Testis (tissue), 3 donors: ENCODE measurements around the gene TMEM225B. TPM values are rescaled to one million over a fixed set of nuclear protein-coding genes. Genes with fewer than 3 reads are reported as not detected.

Experiments used
- DNase-seq: peaks from one replicate; pipeline ENCODE4 v3.0.0-alpha.2; 2019
- H3K27ac ChIP-seq, 2 donors: fragments of 200-600 bp; sonication (generic); one replicate each; pipeline ENCODE4 v1.5.1; 2019
- H3K27me3 ChIP-seq: fragments of 200-600 bp; sonication (generic); one replicate; pipeline ENCODE4 v1.5.1; 2019
- H3K36me3 ChIP-seq: fragments of 200-600 bp; sonication (generic); one replicate; pipeline ENCODE4 v1.5.1; 2017; ENCODE audit warnings: low read depth; ENCODE audit errors: missing control alignments
- H3K4me1 ChIP-seq: fragments of 200-600 bp; sonication (generic); one replicate; pipeline ENCODE4 v1.5.1; 2019
- H3K4me3 ChIP-seq, 2 donors: fragments of 200-600 bp; sonication (generic); one replicate each; pipeline ENCODE4 v1.5.1; 2017 to 2019
- H3K9me3 ChIP-seq: fragments of 200-600 bp; sonication (generic); one replicate; pipeline ENCODE4 v1.5.1; 2017
- POLR2A ChIP-seq: fragments of 450-650 bp; IDR thresholded peaks from one replicate; pipeline ENCODE4 v1.6.1; 2017; ENCODE audit warnings: antibody characterized with exemption, mild to moderate bottlenecking, moderate library complexity
- WGBS, 2 donors: methylation state at CpG; one replicate each; pipeline ENCODE4 v1.1.5; 2018; 5-methylcytosine and 5-hydroxymethylcytosine counted together
- intact Hi-C: fragments of 100-400 bp; cut with DNase I; formaldehyde crosslinking; loops from one replicate; pipeline ENCODE4 v1.15.1; 2023; ENCODE audit warnings: low total_unique reads
- polyA plus RNA-seq: library from polyadenylated mRNA; stranded (reverse); fragments of 350-450 nt; fragmentation: Illumina TruSeq; extraction: RNeasy Lipid Tissue Mini Kit (QIAGEN cat#74804); gene quantifications from one replicate; pipeline ENCODE4 v1.2.3, GENCODE V29; 2014; ENCODE audit warnings: low read depth, low replicate concordance; ENCODE audit not compliant: insufficient read depth
- total RNA-seq, 2 donors: library from RNA; depleted of rRNA; stranded (reverse); fragments of >200 nt; gene quantifications; one replicate each; pipeline ENCODE4 v1.2.3, GENCODE V29; 2016
- TF ChIP-seq, protein P1 (sequence below), 3 experiments: fragments of 450-650 bp in 2 of 3; fragments of 200-600 bp in 1 of 3; sonication (generic) in 1 of 3; IDR thresholded peaks; one replicate each; pipeline ENCODE4 v1.5.1; 2016 to 2019; ENCODE audit warnings: antibody characterized with exemption in 3 of 3, mild to moderate bottlenecking in 2 of 3, moderate library complexity in 1 of 3

Gene TMEM225B
- total and polyA plus RNA-seq, 3 donors from 2014 or later, result 57.0 to 406 (median 62.1) TPM

DNA sequence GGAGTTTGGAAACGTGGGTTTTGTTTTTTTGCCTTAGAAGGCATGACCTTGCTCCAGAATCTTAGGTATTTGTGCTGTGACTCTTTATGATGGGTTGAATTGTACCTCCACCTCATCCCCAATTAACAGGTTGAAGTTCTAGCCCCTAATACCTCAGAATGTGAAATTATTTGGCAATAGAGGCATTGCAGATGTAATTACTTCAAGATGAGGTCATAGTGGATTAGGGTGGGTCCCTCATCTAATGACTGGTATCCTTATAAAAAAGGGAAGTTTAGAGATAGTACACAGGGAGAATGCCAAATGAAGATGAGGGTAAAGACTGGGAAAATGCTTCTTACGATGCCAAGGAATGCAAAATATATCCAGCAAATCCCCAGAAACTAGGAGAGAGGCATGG is 43.1 kb upstream of the TMEM225B start:
- no peaks in the 10 kb centered on the region for H3K27me3 ChIP-seq
- no peak for DNase-seq
- no peaks in the 10 kb centered on the region for H3K9me3 ChIP-seq
- no peak overlapping the region for H3K27ac ChIP-seq
- WGBS, 2 donors, result 69 to 73% methylated on average over 2 of the region's 2 CpGs
- TF ChIP-seq, protein P1, sequence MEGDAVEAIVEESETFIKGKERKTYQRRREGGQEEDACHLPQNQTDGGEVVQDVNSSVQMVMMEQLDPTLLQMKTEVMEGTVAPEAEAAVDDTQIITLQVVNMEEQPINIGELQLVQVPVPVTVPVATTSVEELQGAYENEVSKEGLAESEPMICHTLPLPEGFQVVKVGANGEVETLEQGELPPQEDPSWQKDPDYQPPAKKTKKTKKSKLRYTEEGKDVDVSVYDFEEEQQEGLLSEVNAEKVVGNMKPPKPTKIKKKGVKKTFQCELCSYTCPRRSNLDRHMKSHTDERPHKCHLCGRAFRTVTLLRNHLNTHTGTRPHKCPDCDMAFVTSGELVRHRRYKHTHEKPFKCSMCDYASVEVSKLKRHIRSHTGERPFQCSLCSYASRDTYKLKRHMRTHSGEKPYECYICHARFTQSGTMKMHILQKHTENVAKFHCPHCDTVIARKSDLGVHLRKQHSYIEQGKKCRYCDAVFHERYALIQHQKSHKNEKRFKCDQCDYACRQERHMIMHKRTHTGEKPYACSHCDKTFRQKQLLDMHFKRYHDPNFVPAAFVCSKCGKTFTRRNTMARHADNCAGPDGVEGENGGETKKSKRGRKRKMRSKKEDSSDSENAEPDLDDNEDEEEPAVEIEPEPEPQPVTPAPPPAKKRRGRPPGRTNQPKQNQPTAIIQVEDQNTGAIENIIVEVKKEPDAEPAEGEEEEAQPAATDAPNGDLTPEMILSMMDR (IDR thresholded peaks at IDR 0.05), result no peak
- TF ChIP-seq POLR2A, result no peak
- no peak overlapping the region for H3K4me3 ChIP-seq
- H3K36me3 ChIP-seq, result no peaks in the 10 kb centered on the region
- intact Hi-C loops, result loop anchor here (10.0 kb wide), 1 partner anchor 50 kb away; the partner anchor contains the start of genes ZKSCAN5 and ZNF394
- peaks cover 22% of the 10 kb centered on the region for H3K4me1 ChIP-seq

DNA sequence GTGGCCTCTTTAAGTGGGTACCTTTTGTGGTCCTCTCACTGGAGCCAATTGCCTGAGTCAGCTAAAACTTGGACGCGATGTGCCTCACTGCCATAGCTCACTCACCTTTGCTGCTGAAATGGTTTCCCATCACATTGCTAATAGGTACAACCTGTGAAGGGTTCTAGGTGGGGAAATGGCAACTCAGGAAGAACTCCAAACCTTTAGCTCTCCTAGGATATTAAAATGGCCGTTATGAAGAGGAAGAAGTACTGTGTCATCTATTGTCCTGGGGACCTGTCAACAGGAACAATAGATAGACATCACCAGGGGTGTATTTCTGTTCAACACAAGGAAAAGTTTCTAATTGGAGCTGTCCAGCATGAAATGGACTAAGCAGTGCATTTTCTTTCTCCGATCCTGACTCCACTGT is 40.9 kb upstream of the TMEM225B start:
- TF ChIP-seq, protein P1 (IDR thresholded peaks at IDR 0.05), result no peak
- no peak for TF ChIP-seq POLR2A
- WGBS, 2 donors, result 56 to 66% methylated on average over 4 of the region's 4 CpGs
- no peaks in the 10 kb centered on the region for H3K27me3 ChIP-seq
- peak overlapping the region in 1 of 2 donors; percentile 96 for H3K27ac ChIP-seq
- no peaks in the 10 kb centered on the region for H3K9me3 ChIP-seq
- peaks cover 16% of the 10 kb centered on the region for H3K4me1 ChIP-seq
- intact Hi-C loops, result loop anchor here (10.0 kb wide), 1 partner anchor 52 kb away; the partner anchor contains the start of genes ZKSCAN5 and ZNF394
- no peaks in the 10 kb centered on the region for H3K36me3 ChIP-seq
- DNase-seq, result no peak
- H3K4me3 ChIP-seq, result peak overlapping the region in 1 of 2 donors; percentile 99

DNA sequence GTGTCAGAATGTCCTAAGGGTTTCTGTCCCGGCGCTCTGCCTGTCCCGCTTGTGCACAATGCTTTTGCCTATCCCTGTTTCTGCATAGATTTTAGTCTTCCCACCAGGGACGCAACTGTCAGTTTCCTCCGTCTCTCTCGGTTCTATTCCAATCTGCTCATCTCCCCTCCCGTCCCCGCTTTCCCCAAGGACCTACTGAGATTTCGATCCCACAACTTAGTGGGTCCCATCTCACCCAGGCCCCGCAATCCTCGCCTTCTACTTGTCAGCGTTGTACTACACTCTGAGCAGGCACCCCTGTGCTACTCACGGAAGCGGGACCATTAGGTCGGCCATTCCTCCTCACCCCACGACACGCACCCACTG is 40.1 kb upstream of the TMEM225B start:
- no peaks in the 10 kb centered on the region for H3K9me3 ChIP-seq
- peak overlapping the region; percentile 96 to 98 for H3K27ac ChIP-seq
- H3K36me3 ChIP-seq, result no peaks in the 10 kb centered on the region
- H3K27me3 ChIP-seq, result no peaks in the 10 kb centered on the region
- 2% methylated on average over 17 of the region's 17 CpGs for WGBS, 2 donors
- intact Hi-C loops, result loop anchor here (10.0 kb wide), 1 partner anchor 53 kb away; the partner anchor contains the start of genes ZKSCAN5 and ZNF394
- no peak for DNase-seq
- peak overlapping the region; percentile 97 to 99 for H3K4me3 ChIP-seq
- TF ChIP-seq, protein P1 (IDR thresholded peaks at IDR 0.05), result no peak
- no peak for TF ChIP-seq POLR2A
- peaks cover 16% of the 10 kb centered on the region for H3K4me1 ChIP-seq

DNA sequence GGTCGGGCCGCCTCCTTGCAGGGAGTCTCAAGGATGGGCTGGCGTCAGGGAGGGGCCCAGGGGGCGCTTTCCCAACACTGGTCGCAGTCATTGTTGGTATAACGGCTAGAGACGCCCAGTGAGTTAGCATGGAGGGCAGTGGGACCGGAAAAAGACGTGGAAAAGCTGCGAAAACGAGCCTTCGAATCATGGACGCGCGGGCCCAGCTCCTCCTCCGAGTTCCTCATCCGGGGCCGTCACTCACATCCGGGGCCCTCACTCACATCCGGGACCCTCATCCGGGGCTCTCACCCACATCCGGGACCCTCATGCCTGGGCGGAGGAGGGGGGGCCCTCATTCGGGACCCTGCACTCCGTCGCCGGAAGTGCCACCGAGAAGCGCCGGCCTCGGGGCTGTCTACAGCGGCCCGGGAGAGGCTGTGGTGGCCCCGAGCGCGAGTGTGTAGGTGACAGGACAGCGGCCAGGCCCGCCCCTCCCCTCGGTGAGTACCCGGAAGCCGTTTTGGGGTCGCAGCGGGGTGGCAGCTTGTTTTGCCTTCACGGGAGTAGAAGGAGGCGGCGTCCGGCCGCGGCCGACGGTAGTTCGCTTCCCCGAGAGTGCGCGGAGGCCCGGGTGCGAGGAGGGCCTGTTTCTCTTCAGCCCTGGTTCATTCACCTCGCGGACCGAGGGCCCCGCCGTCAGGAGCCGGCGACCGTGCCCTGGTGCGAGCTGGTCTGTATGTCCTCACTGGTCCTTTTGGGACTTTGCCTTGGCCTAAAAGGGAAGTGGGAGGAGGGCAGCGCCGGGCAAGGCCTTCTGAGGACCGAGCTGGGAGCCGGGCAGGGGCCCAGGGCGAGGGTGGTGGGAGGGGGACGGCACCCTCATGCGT is 39.5 kb upstream of the TMEM225B start, which contains the start of gene ZNF655:
TSS of gene ZNF655 (plus strand) at position 337 of the 869 bp plus-strand sequence. CDS start 1,918 bp downstream, outside the sequence.
- Histone ChIP-seq H3K9me3 (no peaks in the 10 kb centered on the region), H3K27ac (peak within 1 kb of the TSS; percentile 96 to 98), H3K4me3 (peak within 1 kb of the TSS; percentile 97 to 99), H3K27me3 (no peaks in the 10 kb centered on the region), H3K4me1 (peaks cover 16% of the 10 kb centered on the region), H3K36me3 (no peaks in the 10 kb centered on the region)
- TF ChIP-seq, protein P1 (IDR thresholded peaks at IDR 0.05), result peak in 1 of 3 experiments; percentile 10
- peak; percentile 14 for TF ChIP-seq POLR2A
- DNase-seq, result peak; percentile 93
- intact Hi-C loops, result loop anchor here (10.0 kb wide), 1 partner anchor 54 kb away; the partner anchor contains the start of genes ZKSCAN5 and ZNF394
- 1 to 2% methylated on average over 24 to 67 of the region's 73 CpGs for WGBS, 2 donors
